Measurements from ENCODE around the gene KRT4.

- TF ChIP-seq POLR2AphosphoS5 (IDR thresholded peaks at IDR 0.05; ENCODE audit: borderline replicate concordance, low read depth, low read length) (no peak), EZH2 (IDR thresholded peaks at IDR 0.05) (no peak), FOXP2 (optimal IDR thresholded peaks at IDR 0.05; ENCODE audit: control extremely low read depth, extremely low read length, insufficient read depth) (no peak)
Measured at GRCh38 chr12:52767427-52767826, 46.5 kb downstream of the KRT4 start.

Measured in SK-N-MC (cell line).